Urinary bladder (tissue), 4 donors: ENCODE data around the gene MTNR1B. TPM values are rescaled to one million over a fixed set of nuclear protein-coding genes. Genes with fewer than 3 reads are reported as not detected.

ENCODE experiments used
- DNase-seq: peaks from one replicate; pipeline ENCODE4 v3.0.0-alpha.2; 2015; ENCODE audit errors: extremely low spot score
- H3K27ac ChIP-seq: one replicate; pipeline ENCODE4 v1.5.1; 2013; ENCODE audit warnings: low read depth, mild to moderate bottlenecking, moderate library complexity
- H3K36me3 ChIP-seq: one replicate; pipeline ENCODE4 v1.6.1; 2013; ENCODE audit warnings: mild to moderate bottlenecking, moderate library complexity; ENCODE audit not compliant: insufficient read depth
- H3K4me1 ChIP-seq: one replicate; pipeline ENCODE4 v1.6.1; 2013; ENCODE audit warnings: mild to moderate bottlenecking, moderate library complexity; ENCODE audit not compliant: insufficient read depth
- H3K4me3 ChIP-seq: one replicate; pipeline ENCODE4 v1.5.1; 2013; ENCODE audit warnings: low read depth, low read length
- WGBS: extraction: QIAGEN DNeasy Blood & Tissue Kit; methylation state at CpG from one replicate; pipeline ENCODE4 v1.1.7; 2013; 5-methylcytosine and 5-hydroxymethylcytosine counted together
- polyA plus RNA-seq: library from polyadenylated mRNA; stranded (reverse); fragments of 200-250 nt; gene quantifications from one replicate; pipeline ENCODE4 v1.2.3, GENCODE V29; 2013
- total RNA-seq: library from RNA; depleted of rRNA; stranded (reverse); fragments of >200 nt; gene quantifications from one replicate; pipeline ENCODE4 v1.2.3, GENCODE V29; 2014
- donor health status: healthy with polysubstance abuse.
- donor health status: healthy.

Gene MTNR1B
- total and polyA plus RNA-seq, 2 donors = not detected

DNA sequence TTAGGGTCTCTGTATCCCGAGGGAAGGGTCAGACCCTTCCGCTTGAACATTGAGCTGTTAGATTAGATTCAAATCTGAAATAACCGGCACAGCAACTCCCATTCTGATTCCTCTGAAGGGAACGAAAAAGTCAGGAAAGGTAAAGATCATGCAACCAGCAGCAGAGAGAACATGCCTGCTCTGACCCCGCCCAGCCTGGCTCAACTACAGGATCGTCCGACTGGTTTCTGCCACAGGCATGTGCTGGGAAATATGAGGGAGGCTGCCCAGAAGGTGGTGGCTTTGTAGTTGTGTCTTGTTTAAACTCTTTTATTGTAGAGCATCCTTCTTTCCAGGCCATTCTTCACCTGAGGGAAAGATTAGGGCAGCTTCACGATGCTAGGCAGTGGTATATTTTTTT, 5.0 kb upstream of the MTNR1B start:
- no peaks in the 10 kb centered on the region for H3K4me1 ChIP-seq
- no peak overlapping the region for H3K4me3 ChIP-seq
- H3K36me3 ChIP-seq = no peaks in the 10 kb centered on the region
- WGBS = 70% methylated on average over 8 of the region's 8 CpGs
- no peak overlapping the region for H3K27ac ChIP-seq
- DNase-seq = no peak

DNA sequence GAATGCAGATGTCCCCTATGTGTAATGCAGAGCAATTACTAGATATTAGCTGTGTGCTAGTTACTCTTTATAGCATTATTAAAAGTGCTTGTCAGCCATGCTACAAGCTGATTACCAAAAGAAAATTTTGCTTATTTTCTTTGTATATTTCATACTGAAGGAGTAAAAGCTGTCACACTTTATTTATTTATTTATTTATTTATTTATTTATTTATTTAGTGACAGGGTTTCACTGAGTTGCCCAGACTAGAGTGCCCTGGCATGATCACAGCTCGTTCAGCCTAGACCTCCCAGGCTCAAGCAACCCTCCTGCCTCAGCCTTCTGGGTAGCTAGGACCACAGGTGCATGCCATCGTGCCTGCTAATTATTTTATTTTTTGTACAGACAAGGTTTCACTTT, 4.3 kb upstream of the MTNR1B start:
- Histone ChIP-seq H3K4me1 (no peaks in the 10 kb centered on the region), H3K36me3 (no peaks in the 10 kb centered on the region), H3K4me3 (no peak overlapping the region), H3K27ac (no peak overlapping the region)
- no peak for DNase-seq
- 83% methylated on average over 2 of the region's 2 CpGs for WGBS

DNA sequence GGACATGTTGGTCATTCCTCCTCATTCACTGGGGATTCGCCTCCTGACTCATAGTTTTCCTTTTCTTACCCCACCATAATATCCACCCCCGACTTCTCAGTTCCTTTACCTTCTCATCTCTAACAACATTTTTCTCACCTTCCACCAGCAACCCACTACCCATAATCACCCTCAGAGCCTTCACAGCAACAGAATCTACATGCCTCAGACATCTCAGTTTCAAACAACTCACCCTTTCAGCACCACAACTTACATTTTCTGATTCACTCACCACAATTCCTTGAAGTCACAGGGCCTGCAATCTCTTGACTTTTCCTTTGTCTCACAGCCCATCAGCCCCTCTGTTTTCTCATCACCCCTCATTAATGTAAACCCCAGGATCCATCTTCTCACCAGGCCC, 2.3 kb upstream of the MTNR1B start:
- 89% methylated on average over 2 of the region's 2 CpGs for WGBS
- no peak for DNase-seq
- no peaks in the 10 kb centered on the region for H3K36me3 ChIP-seq
- H3K27ac ChIP-seq = no peak overlapping the region
- H3K4me1 ChIP-seq = no peaks in the 10 kb centered on the region
- H3K4me3 ChIP-seq = no peak overlapping the region

DNA sequence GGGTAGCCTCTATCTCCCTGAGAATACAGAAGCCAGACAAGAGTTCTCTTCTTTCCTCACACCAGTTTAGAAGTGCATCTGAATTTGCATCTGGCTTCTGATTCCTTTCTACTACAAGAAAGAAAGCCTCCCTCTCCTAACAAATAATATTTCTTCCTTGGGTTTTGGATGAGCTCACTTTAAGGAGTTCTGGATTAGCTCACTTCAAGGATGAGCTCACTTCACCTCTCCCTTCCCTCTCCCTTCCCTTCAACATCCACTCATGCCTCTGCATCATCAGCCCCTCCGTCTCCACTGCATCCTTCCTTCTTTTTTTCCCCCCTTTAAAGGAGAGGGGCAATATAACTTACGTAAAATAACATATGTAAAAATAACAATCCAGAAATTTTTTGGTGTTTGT, 1.6 kb upstream of the MTNR1B start:
- no peak overlapping the region for H3K4me3 ChIP-seq
- no peak for DNase-seq
- no peaks in the 10 kb centered on the region for H3K4me1 ChIP-seq
- no peak overlapping the region for H3K27ac ChIP-seq
- no peaks in the 10 kb centered on the region for H3K36me3 ChIP-seq
- WGBS = 84% methylated on average over 2 of the region's 2 CpGs

DNA sequence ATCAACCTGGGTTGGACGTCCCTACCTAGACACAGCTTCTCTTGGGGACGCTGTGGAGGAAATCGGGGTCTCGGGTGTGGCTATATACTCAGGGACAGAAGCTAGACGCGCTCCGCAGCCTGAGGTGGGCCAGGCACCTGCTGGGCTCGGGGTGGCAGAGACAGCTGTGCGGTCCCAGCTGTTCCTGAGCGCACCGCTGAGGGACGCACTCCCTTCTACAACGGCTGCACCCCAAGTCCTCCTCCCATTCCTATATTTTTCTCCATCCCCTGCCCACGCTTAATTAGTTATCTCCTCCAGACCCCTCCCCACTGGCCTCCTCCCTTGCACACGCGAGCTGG, 188 bp upstream of the MTNR1B start:
- no peaks in the 10 kb centered on the region for H3K36me3 ChIP-seq
- no peaks in the 10 kb centered on the region for H3K4me1 ChIP-seq
- no peak overlapping the region for H3K4me3 ChIP-seq
- WGBS = 7% methylated on average over 16 of the region's 16 CpGs
- no peak for DNase-seq
- H3K27ac ChIP-seq = no peak overlapping the region

DNA sequence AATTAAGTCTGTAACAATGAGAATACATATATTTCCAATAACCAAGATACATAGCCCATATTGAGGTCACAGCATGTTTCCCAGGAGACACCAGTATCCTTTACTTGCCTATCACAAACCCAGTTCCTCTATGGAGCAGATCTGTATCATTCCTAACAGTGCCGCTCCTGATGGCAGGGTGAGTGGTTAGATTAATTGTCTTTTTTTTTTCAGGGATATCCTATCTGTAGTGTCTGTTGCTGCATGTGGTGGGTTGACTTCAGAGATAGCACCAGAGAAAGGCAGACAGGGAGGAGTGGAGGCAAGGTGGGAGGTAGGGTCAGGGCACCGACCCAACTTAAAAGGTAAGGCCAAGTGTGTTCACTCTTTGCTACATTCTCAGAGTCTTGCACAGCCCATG, 2.8 kb downstream of the MTNR1B start:
- Histone ChIP-seq H3K4me3 (no peak overlapping the region), H3K36me3 (no peaks in the 10 kb centered on the region), H3K4me1 (no peaks in the 10 kb centered on the region), H3K27ac (no peak overlapping the region)
- 85% methylated on average over 2 of the region's 2 CpGs for WGBS
- no peak for DNase-seq

DNA sequence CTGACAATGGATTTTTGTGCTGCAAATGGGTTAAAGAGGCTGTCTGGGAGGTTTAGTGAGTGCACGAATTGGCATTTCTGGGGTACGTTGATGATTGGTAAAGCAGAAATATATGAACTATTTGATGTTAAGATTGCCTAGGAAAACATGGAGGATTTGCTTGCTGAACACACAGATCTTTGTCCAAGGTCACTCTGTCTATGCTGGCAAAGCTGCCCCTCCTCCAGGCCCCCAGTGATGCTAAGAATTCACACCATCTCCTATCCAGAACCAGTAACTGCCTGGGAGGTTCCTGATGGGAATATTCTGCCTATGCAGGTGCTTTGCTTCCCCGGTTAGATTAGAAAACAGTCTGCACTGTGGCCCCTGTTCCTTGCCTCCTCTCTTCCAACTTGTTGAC, 5.8 kb downstream of the MTNR1B start:
- Histone ChIP-seq H3K36me3 (no peaks in the 10 kb centered on the region), H3K27ac (no peak overlapping the region), H3K4me3 (no peak overlapping the region), H3K4me1 (no peaks in the 10 kb centered on the region)
- DNase-seq = no peak
- 89% methylated on average over 3 of the region's 3 CpGs for WGBS

DNA sequence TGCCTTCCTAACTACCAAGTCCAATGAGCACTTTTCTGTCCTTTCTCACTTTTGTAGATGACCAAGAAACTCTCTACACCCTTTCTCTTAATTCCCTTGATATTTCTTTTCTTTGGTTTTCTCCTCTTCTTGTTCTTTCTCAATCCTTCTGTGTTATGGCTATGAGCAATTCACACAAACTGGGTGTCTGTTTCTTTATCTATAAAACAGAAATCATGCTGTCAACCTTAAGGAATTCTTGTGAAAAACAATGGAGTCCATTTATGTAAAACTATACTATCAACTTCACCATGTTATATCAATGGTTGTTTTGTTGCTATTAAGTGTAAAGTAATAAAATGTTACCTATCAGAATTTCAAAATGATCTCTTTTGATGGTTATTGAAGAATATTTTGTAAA, 7.2 kb downstream of the MTNR1B start:
- Histone ChIP-seq H3K4me3 (no peak overlapping the region), H3K27ac (no peak overlapping the region), H3K4me1 (no peaks in the 10 kb centered on the region), H3K36me3 (no peaks in the 10 kb centered on the region)
- no peak for DNase-seq

DNA sequence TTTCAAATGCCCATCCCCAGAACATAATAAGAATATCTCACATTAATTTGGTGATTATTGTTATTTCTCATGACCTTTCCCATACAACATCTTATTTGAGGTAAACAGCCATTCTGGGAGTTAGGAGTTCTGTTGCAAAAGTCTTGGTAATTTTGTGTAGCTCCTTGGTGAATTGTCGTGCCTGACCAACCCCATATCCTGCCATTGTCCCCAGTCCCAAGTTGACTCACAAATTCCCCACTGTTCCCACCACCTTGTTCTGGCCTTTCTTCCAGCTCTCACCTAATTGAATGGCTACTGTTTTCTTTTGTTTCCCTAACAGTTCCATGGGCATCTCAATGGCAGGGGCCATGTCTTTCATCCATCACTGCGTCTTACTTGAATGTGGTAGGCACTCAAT, 8.0 kb downstream of the MTNR1B start:
- Histone ChIP-seq H3K36me3 (no peaks in the 10 kb centered on the region), H3K4me3 (no peak overlapping the region), H3K27ac (no peak overlapping the region), H3K4me1 (no peaks in the 10 kb centered on the region)
- DNase-seq = no peak
- 82% methylated on average over 2 of the region's 2 CpGs for WGBS

DNA sequence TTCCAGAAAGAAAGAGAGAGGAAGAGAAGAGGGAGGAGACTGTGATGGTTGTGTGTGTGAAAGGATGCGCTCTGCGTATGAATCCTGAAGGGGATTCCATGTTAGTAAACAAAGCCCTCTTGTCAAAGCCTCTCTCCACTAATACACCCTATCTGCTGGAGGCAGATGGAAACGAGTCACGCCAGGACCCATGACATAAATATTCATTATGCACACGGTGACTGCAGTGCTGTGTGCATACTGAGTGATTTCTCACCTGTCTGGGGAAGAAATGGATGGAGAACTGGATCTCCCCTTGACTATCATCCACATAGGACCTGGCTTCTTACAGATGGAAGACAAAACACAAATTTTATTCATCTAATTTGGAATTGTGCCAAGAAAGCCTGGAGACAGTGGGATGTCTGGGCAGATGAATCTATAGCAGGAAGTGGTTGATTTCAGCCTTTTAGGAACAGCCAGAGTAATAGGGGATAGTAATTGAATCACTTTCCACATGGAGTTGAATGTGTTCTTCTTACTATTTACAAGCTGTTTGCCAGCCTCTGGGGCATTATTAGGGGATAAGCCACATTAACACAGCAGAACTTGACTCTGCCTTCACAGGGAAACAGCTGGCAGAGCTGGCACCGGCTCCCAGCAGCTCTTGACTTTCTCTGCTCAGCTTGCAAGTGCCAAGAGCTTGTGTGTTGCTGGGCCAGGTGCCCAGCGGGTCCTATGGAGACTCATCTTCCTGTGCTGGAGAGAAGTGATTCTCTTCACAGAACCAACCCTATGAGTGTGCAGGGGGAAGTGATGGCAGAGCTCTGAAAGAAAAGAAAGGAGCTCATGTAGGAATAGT, 9.0 kb downstream of the MTNR1B start:
- no peaks in the 10 kb centered on the region for H3K36me3 ChIP-seq
- H3K27ac ChIP-seq = no peak overlapping the region
- no peaks in the 10 kb centered on the region for H3K4me1 ChIP-seq
- 77% methylated on average over 7 of the region's 7 CpGs for WGBS
- peak; percentile 15 for DNase-seq
- H3K4me3 ChIP-seq = no peak overlapping the region

DNA sequence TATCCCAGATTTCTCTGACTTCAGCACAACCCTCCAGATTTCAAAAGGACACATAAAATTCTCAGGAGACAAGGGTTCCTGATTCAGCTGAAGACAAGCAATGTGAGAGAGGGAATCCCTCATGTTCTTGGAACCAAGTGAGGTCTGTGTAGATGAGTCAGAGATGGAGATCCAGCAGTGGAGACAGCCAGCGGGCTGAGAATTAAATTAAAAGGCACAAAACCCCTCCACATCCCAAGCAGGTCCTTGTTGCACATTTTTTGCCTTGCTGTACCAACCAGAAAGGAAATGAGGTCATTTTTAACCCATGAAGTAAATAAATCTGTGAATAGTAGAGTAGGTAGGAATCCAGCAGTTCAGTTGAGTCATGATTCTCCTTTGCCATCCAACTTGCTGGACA, 9.7 kb downstream of the MTNR1B start:
- Histone ChIP-seq H3K36me3 (no peaks in the 10 kb centered on the region), H3K4me1 (no peaks in the 10 kb centered on the region), H3K27ac (no peak overlapping the region), H3K4me3 (no peak overlapping the region)
- no peak for DNase-seq
- 88% methylated on average over 1 of the region's 1 CpG for WGBS

DNA sequence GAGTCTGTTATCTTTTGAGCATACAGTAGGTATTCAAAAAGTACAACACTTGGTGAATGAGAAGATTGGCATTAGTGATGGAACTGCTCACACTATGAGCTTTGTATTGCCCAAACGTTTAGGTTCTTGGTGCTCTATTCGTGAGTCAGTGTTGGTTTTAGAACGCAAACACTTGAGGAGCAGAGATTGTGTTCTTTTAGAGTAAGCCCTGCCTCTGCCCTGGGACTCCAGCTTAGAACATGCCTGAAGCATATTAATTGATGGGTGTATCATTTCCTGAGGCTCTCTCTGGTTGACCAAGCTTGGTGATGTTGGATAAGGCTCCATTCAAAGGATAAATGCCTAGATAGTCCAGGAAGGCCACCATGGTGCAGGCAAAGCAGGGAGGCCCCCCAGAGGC, 10.9 kb downstream of the MTNR1B start:
- 83% methylated on average over 3 of the region's 3 CpGs for WGBS
- no peak overlapping the region for H3K4me3 ChIP-seq
- DNase-seq = no peak

DNA sequence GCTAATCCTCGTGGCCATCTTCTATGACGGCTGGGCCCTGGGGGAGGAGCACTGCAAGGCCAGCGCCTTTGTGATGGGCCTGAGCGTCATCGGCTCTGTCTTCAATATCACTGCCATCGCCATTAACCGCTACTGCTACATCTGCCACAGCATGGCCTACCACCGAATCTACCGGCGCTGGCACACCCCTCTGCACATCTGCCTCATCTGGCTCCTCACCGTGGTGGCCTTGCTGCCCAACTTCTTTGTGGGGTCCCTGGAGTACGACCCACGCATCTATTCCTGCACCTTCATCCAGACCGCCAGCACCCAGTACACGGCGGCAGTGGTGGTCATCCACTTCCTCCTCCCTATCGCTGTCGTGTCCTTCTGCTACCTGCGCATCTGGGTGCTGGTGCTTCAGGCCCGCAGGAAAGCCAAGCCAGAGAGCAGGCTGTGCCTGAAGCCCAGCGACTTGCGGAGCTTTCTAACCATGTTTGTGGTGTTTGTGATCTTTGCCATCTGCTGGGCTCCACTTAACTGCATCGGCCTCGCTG, 12.1 kb downstream of the MTNR1B start:
- Histone ChIP-seq H3K27ac (no peak overlapping the region), H3K4me3 (no peak overlapping the region), H3K4me1 (no peaks in the 10 kb centered on the region), H3K36me3 (no peaks in the 10 kb centered on the region)
- 96% methylated on average over 24 of the region's 24 CpGs for whole genome bisulfite sequencing
- DNase-seq = no peak

More for the DNA sequence above, 10.9 kb downstream of the MTNR1B start:
- Histone ChIP-seq H3K4me1 (no peaks in the 10 kb centered on the region), H3K36me3 (no peaks in the 10 kb centered on the region), H3K27ac (no peak overlapping the region)

DNA sequence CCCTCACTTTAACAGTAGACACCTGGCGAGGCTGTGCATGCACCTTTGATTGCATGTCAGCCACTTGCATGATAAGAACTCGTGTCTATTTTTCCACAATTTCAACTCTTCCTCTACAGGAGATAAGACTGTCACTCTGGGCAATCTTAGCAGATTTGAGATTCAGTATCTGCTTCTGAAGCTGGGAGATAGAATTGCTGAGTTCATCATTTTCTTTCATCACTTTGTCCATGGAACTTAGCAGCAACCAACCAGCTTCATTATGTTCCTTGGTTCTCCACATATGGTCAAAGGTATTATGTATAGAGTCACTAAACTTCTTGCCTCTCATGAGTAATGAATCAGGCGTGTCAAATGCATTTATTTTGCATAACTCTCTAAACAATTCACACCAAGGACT, 17.1 kb downstream of the MTNR1B start:
- no peak overlapping the region for H3K4me3 ChIP-seq
- 71% methylated on average over 3 of the region's 3 CpGs for WGBS

DNA sequence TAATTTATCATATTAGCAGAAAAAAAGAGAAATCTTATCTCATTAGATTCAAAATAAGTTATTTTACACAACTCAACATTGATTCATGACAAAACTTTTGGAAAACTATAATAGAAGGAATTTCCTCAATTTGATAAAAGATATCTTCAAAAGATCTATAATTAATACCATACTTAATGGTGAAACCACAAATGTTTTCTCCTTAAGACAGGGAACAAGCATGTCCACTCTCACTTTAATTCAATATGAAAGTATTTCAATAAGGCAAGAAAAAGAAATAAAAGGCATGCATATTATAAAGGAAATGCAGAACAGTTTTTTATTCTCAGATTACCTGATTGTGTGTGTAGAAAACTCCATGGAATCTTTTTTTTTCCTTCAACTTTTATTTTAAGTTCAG, 23.6 kb downstream of the MTNR1B start:
- DNase-seq = no peak
- Histone ChIP-seq H3K4me3 (no peak overlapping the region), H3K36me3 (no peaks in the 10 kb centered on the region)

More for the DNA sequence above, 17.1 kb downstream of the MTNR1B start:
- no peak for DNase-seq
- Histone ChIP-seq H3K36me3 (no peaks in the 10 kb centered on the region), H3K4me1 (no peaks in the 10 kb centered on the region), H3K27ac (no peak overlapping the region)

More for the DNA sequence above, 23.6 kb downstream of the MTNR1B start:
- H3K4me1 ChIP-seq = no peaks in the 10 kb centered on the region
- H3K27ac ChIP-seq = no peak overlapping the region
